A172 (cell line): ENCODE results near the gene NPHS2. TPM values are rescaled to one million over a fixed set of nuclear protein-coding genes. Genes with fewer than 3 reads are reported as not detected.
"Not testable (repeated sequence)": the region's sequence is repeated elsewhere in the genome, so short reads cannot be mapped to it uniquely, and the experiment has no call there.

Source experiments
- DNase-seq: peaks from one replicate; pipeline ENCODE4 v3.0.0-alpha.2; 2015; ENCODE audit warnings: low spot score
- total RNA-seq: library from RNA; depleted of rRNA; stranded (reverse); fragments of >200 nt; shearing (Covaris generic); gene quantifications from 2 replicates; pipeline ENCODE4 v1.2.3, GENCODE V29; 2014; rRNA removed

The NPHS2 gene
- total RNA-seq, 1 experiment from 2014 or later = not detected

DNA sequence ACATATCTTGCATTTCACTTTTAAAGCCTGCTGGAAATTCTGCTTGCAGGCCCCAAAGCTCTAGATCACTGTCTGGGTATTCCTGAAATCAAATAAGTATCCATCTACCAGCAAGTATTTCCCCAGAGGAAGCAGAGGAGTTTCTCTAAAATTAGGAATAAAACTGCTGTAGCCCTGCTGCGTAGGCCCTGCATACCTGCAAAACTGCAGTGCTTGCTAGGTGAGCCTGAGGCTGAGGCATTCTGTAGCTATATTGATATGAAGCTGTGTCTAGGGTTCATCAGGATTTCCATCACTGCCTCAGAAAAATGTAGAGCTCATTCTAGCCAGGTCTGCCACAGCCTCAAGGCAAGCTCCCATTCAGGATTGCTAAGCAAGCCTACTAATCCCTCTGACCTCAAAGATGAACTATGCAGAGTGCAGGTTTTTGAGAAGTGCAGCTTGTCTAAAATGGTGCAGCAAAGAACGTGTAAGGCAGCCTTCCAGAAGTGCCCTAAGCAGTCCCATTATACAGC is 28.7 kb downstream of the NPHS2 start:
- DNase-seq = no peak

GRCh38 chr1:179545321-179545720 is 30.4 kb downstream of the NPHS2 start:
- peak; percentile 42 for DNase-seq

GRCh38 chr1:179541774-179542173 is 34.0 kb downstream of the NPHS2 start:
- DNase-seq = no peak

DNA sequence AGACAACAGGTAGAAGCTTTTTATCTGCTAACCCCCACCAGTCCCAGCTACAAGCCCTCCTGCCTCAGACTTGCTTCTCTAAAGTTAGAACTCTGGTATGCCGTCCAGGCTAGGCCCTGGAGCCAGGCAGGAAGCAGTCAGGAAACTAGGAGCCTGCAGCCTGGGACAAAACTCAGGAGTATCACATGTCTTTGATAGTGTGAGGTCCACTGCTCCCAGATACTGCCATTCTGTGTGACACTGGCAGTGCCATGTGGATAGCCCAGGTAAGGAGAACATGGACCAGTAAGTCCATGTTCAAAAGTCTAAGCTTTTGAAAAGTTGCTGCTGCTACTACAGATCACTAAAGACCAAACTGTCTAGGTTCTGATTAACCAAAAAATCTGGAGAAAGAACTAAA is 45.4 kb downstream of the NPHS2 start:
- no peak for DNase-seq

DNA sequence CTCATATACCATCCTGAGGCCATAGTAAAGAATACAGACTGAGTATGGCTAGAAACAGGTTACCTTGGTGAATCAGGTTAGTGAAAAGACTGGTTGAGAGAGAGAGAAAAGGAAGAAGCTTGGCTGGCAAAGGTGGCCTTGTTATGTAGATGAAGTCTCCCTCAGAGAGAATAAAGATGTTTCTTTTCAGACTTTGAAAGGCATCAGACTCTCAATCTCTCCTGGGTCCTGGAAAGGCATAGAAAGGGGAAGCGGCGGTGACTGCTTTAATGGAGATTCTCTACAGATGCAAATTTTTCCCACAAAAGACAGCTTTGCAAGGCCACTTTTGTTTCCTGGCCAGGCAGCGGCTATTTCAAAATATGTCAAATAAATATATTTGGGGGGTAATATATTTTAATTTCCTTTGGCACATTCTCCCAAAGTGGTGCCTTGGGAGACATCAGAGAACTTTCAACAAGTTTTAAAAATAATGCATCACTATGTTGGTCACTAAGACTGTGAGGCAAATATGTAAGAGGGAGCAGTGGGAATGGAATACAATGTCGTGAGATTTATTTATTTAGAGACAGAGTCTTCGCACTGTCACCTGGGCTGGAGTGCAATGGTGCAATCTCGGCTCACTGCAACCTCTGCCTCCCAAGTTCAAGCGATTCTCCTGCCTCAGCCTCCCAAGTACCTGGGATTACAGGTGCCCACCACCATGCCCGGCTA is 46.1 kb downstream of the NPHS2 start:
- no peak for DNase-seq

GRCh38 chr1:179518544-179518943 is 57.2 kb downstream of the NPHS2 start:
- DNase-seq = not testable (repeated sequence)

GRCh38 chr1:179516976-179517705 is 58.6 kb downstream of the NPHS2 start:
- no peak for DNase-seq

DNA sequence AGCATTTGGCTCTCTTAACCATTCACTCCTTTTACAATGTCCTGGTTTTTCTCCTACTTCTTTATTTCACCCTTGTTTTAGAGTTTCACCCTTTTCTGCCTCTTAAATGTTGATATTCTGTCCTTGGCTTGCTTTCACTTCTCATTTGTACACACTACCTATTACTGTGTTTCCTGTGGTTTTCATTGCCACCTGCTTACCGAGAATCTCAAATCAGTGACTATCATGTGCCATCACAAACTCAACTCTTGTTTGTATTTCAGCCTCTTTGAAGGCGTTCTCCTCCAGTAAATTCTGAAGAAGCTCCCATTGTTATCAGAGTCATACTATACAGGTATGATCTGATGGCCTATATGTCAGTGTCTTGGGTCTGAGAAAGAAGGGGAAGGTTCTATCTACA is 65.7 kb downstream of the NPHS2 start:
- DNase-seq = no peak

DNA sequence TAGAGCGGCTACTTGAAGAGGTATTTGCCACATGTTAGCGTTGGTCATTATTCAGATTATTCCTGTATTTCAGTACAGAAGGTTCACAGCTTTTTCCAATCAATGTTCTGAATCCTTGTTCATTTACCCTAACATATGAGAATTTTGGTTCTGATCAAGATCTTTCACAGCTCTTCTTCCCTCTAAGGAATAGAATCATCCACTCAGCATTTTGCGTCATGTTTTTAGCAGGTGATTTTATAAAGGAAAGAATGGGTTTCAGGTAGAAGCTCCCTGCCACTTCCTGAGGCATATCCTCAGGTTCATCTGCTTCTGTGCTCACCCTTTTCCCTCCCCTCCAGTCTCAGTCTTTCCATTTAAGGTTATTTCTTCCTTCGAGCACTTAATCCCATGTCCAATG is 66.4 kb downstream of the NPHS2 start:
- DNase-seq = no peak

GRCh38 chr1:179506199-179506598 is 69.5 kb downstream of the NPHS2 start:
- DNase-seq = no peak

Other genes starting within 250 kb of the NPHS2 start
- 0.65 TPM in 1 of 2 replicates, not detected in the other for gene AXDND1, start 210.0 kb downstream of the NPHS2 start, total RNA-seq
- not detected in 2 replicates for gene TDRD5, start 15.9 kb upstream of the NPHS2 start, total RNA-seq
- gene FAM163A, start 167.3 kb upstream of the NPHS2 start, total RNA-seq = 0.10 and 0.24 TPM in 2 replicates